Mucosa of descending colon (tissue), 3 donors: ENCODE data around the gene CDKAL1. TPM values are rescaled to one million over a fixed set of nuclear protein-coding genes. Genes with fewer than 3 reads are reported as not detected.

Experiments used
- ATAC-seq: fragments of 200-7000 bp; cut with Tn5 transposase; one replicate; pipeline ENCODE4 v1.9.1; 2020; ENCODE audit warnings: mild to moderate bottlenecking, moderate library complexity
- DNase-seq, 3 donors: peaks; one replicate each; pipeline ENCODE4 v3.0.0-alpha.2; 2020
- H3K36me3 ChIP-seq: fragments of 200-600 bp; one replicate; pipeline ENCODE4 v1.8.0; 2021; ENCODE audit warnings: low read depth, mild to moderate bottlenecking
- H3K4me1 ChIP-seq: fragments of 200-600 bp; one replicate; pipeline ENCODE4 v1.8.0; 2021; ENCODE audit warnings: low read depth, mild to moderate bottlenecking
- H3K4me3 ChIP-seq: fragments of 200-600 bp; one replicate; pipeline ENCODE4 v1.8.0; 2021; ENCODE audit warnings: mild to moderate bottlenecking
- H3K9me3 ChIP-seq: fragments of 200-600 bp; one replicate; pipeline ENCODE4 v1.8.0; 2021; ENCODE audit warnings: mild to moderate bottlenecking
- CTCF ChIP-seq: fragments of 200-600 bp; IDR thresholded peaks from one replicate; pipeline ENCODE4 v1.8.0; 2022; ENCODE audit warnings: antibody characterized with exemption, mild to moderate bottlenecking
- intact Hi-C, 2 donors: fragments of 100-400 bp; cut with DNase I in 1 of 2; cut with micrococcal nuclease in 1 of 2; formaldehyde crosslinking; loops; one replicate each; pipeline versions ENCODE4 v1.11.0 to v1.11.1; 2022; cut with DNase I, micrococcal nuclease
- total RNA-seq, 3 donors: library from RNA; stranded (reverse); fragmentation: NEBNext Ultra II Directional in 2 of 3; extraction: Animal tissue kit (Norgen Biotek cat#: 25700) in 2 of 3; gene quantifications; one replicate each; pipeline versions ENCODE4 v1.2.1 to v1.2.4, GENCODE V29; 2021 to 2023
- donor health status: DM: no; HTN: no; CAD: no; lungs with moderate emphysema.
- donor health status: DM: no; HTN: no; CAD: no.
- donor health status: DM: no; HTN: yes; CAD: no.

The CDKAL1 gene
- total RNA-seq, 3 donors from 2014 or later = 13.4 to 15.5 (median 15.3) TPM

GRCh38 chr6:21022343-21023107 lies 488.3 kb downstream of the CDKAL1 start:
- H3K36me3 ChIP-seq = no peaks in the 10 kb centered on the region
- no peak for TF ChIP-seq CTCF
- no peaks in the 10 kb centered on the region for H3K9me3 ChIP-seq
- intact Hi-C loops = no loop called here
- peak; percentile 94 for ATAC-seq
- H3K4me1 ChIP-seq = no peaks in the 10 kb centered on the region
- no peak overlapping the region for H3K4me3 ChIP-seq
- peak in 2 of 3 donors; percentile 25 to 37 for DNase-seq

GRCh38 chr6:21023210-21023609 lies 489.0 kb downstream of the CDKAL1 start:
- intact Hi-C loops = no loop called here
- Histone ChIP-seq H3K4me3 (no peak overlapping the region), H3K9me3 (no peaks in the 10 kb centered on the region), H3K4me1 (no peaks in the 10 kb centered on the region), H3K36me3 (no peaks in the 10 kb centered on the region)
- ATAC-seq = no peak
- no peak for TF ChIP-seq CTCF
- DNase-seq = no peak

GRCh38 chr6:21024616-21025015 lies 490.4 kb downstream of the CDKAL1 start:
- no peak for DNase-seq
- no peak for TF ChIP-seq CTCF

GRCh38 chr6:21026576-21027273 lies 492.5 kb downstream of the CDKAL1 start:
- TF ChIP-seq CTCF = no peak
- ATAC-seq (no peak), DNase-seq (no peak)
- Histone ChIP-seq H3K4me3 (no peak overlapping the region), H3K4me1 (no peaks in the 10 kb centered on the region), H3K9me3 (no peaks in the 10 kb centered on the region), H3K36me3 (no peaks in the 10 kb centered on the region)
- intact Hi-C loops = no loop called here

More at GRCh38 chr6:21024616-21025015, 490.4 kb downstream of the CDKAL1 start:
- H3K36me3 ChIP-seq = no peaks in the 10 kb centered on the region
- H3K4me3 ChIP-seq = no peak overlapping the region
- no peaks in the 10 kb centered on the region for H3K4me1 ChIP-seq
- intact Hi-C loops = no loop called here
- no peak for ATAC-seq
- no peaks in the 10 kb centered on the region for H3K9me3 ChIP-seq

GRCh38 chr6:21027507-21027906 lies 493.2 kb downstream of the CDKAL1 start:
- TF ChIP-seq CTCF = no peak
- Histone ChIP-seq H3K4me3 (no peak overlapping the region), H3K4me1 (no peaks in the 10 kb centered on the region), H3K36me3 (no peaks in the 10 kb centered on the region), H3K9me3 (no peaks in the 10 kb centered on the region)
- intact Hi-C loops = no loop called here
- DNase-seq = no peak
- ATAC-seq = no peak
